Panc1 (cell line): Measurements from ENCODE around the gene PKP2. TPM values are rescaled to one million over a fixed set of nuclear protein-coding genes. Genes with fewer than 3 reads are reported as not detected.

Experiments
- ATAC-seq: fragments of 200-7000 bp; cut with Tn5 transposase; 2 replicates; pipeline ENCODE4 v1.9.1; 2020; ENCODE audit warnings: mild to moderate bottlenecking, moderate library complexity
- BruUV-seq: library from RNA; stranded (reverse); fragments of 400-500 nt; replicated peaks from 2 replicates; lab custom pipeline; 2021; lab: Mats Ljungman, UMichigan
- CTCF ChIA-PET: fragments of 300-600 bp; sonication (Branson Sonifier 250); formaldehyde crosslinking; loops from one replicate; lab custom pipeline; 2022; ENCODE audit warnings: antibody characterized with exemption; lab: Charles Lee
- POLR2A ChIA-PET: fragments of 300-600 bp; sonication (Branson Sonifier 250); formaldehyde crosslinking; loops from one replicate; lab custom pipeline; 2022; ENCODE audit warnings: antibody characterized with exemption; lab: Charles Lee
- DNase-seq: peaks from one replicate; pipeline ENCODE4 v3.0.0-alpha.2; 2010; ENCODE audit warnings: low read depth, low spot score
- H3K27ac ChIP-seq: 2 replicates; pipeline ENCODE4 v1.5.1; 2011; ENCODE audit warnings: mild to moderate bottlenecking, low read length, inconsistent platforms
- H3K27me3 ChIP-seq: fragments of 200-500 bp; sonication (Bioruptor generic); 2 replicates; pipeline ENCODE4 v1.6.0; 2014; ENCODE audit warnings: low read length, inconsistent platforms; ENCODE audit not compliant: control insufficient read depth, insufficient read depth
- H3K36me3 ChIP-seq: fragments of 200-500 bp; sonication (Bioruptor generic); 2 replicates; pipeline ENCODE4 v1.5.1; 2014; ENCODE audit warnings: inconsistent platforms, mild to moderate bottlenecking, low read length, moderate library complexity; ENCODE audit not compliant: control insufficient read depth, insufficient read depth
- H3K4me1 ChIP-seq: 2 replicates; pipeline ENCODE4 v1.5.1; 2011; ENCODE audit warnings: inconsistent platforms, mild to moderate bottlenecking, low read length, moderate library complexity; ENCODE audit not compliant: control insufficient read depth, insufficient read depth
- H3K4me3 ChIP-seq, 2 experiments: 2 replicates each; pipeline ENCODE4 v1.5.1; 2011 to 2012; ENCODE audit warnings: low read depth in 2 of 2, low read length in 2 of 2, mild to moderate bottlenecking in 2 of 2, inconsistent platforms in 1 of 2, moderate library complexity in 1 of 2
- H3K9me3 ChIP-seq: fragments of 200-500 bp; sonication (Bioruptor generic); 2 replicates; pipeline ENCODE4 v1.5.1; 2014; ENCODE audit warnings: low read depth, mild to moderate bottlenecking, inconsistent platforms, low read length, moderate library complexity; ENCODE audit not compliant: control insufficient read depth, insufficient read depth
- CTCF ChIP-seq: fragments of 450-650 bp; IDR thresholded peaks from 2 replicates; pipeline ENCODE4 v1.5.1; 2017; ENCODE audit warnings: mild to moderate bottlenecking
- POLR2AphosphoS5 ChIP-seq: IDR thresholded peaks from 2 replicates; pipeline ENCODE4 v1.6.1; 2012; ENCODE audit warnings: mild to moderate bottlenecking, low read depth, low read length, moderate library complexity
- REST ChIP-seq, 2 experiments: IDR thresholded peaks; 2 replicates each; pipeline ENCODE4 v1.6.1; 2011 to 2012; ENCODE audit warnings: low read depth in 2 of 2, control low read depth in 1 of 2, low read length in 1 of 2, mild to moderate bottlenecking in 1 of 2, moderate library complexity in 1 of 2; ENCODE audit not compliant: insufficient read depth in 1 of 2
- SIN3A ChIP-seq: IDR thresholded peaks from 2 replicates; pipeline ENCODE4 v1.6.1; 2012; ENCODE audit warnings: low read depth, mild to moderate bottlenecking, low read length, moderate library complexity, borderline replicate concordance; ENCODE audit not compliant: insufficient read depth
- TCF7L2 ChIP-seq: IDR thresholded peaks from 2 replicates; pipeline ENCODE4 v1.6.1; 2011; ENCODE audit warnings: mild to moderate bottlenecking, low read depth, low read length, inconsistent platforms
- in situ Hi-C: cut with HindIII; loops from 2 replicates; pipeline ENCODE4 v1.10.0; 2016; ENCODE audit warnings: low sequenced_read_pairs, low pct_unique_long_range_greater_than_20kb
- intact Hi-C: fragments of 100-400 bp; cut with micrococcal nuclease; formaldehyde crosslinking; loops from one replicate; pipeline ENCODE4 v1.10.0; 2022; ENCODE audit not compliant: unreplicated experiment
- total RNA-seq: library from RNA; stranded (reverse); gene quantifications from one replicate; pipeline ENCODE4 v1.2.1, GENCODE V29; 2021; ENCODE audit not compliant: unreplicated experiment

The PKP2 gene
- total RNA-seq, 1 experiment from 2014 or later = 2.2 TPM

GRCh38 chr12:32780071-32780470 is 116.5 kb downstream of the PKP2 start:
- Histone ChIP-seq H3K27me3 (peaks cover 4% of the 10 kb centered on the region; the same call in 1 of the 2 replicates), H3K4me3 (no peak overlapping the region), H3K36me3 (no peaks in the 10 kb centered on the region), H3K4me1 (no peaks in the 10 kb centered on the region), H3K9me3 (no peaks in the 10 kb centered on the region), H3K27ac (no peak overlapping the region)
- CTCF ChIA-PET = no interaction called here
- in situ Hi-C loops (no loop called here), intact Hi-C loops (no loop called here)
- DNase-seq (no peak), ATAC-seq (no peak)
- TF ChIP-seq SIN3A (no peak), TCF7L2 (no peak), CTCF (no peak), POLR2AphosphoS5 (no peak), REST (IDR thresholded peaks at IDR 0.05; ENCODE audit: insufficient read depth in 1 of 2, low read depth in 2 of 2, low read length in 1 of 2) (no peak)
- POLR2A ChIA-PET = interaction anchor here (0.5 kb wide), 1 partner anchor 102 kb away, joined by 5 read pairs; no protein-coding TSS in a partner anchor
- no TSS peak for BruUV-seq

- POLR2A ChIA-PET = no interaction called here
- BruUV-seq = no TSS peak
- TF ChIP-seq CTCF = no peak
- TF ChIP-seq TCF7L2 = no peak
- TF ChIP-seq SIN3A = no peak
- TF ChIP-seq POLR2AphosphoS5 = no peak
- no peak for TF ChIP-seq REST (IDR thresholded peaks at IDR 0.05; ENCODE audit: insufficient read depth in 1 of 2, low read depth in 2 of 2, low read length in 1 of 2)
- CTCF ChIA-PET = no interaction called here
- Histone ChIP-seq H3K27ac (no peak overlapping the region), H3K9me3 (no peaks in the 10 kb centered on the region), H3K4me3 (no peak overlapping the region), H3K27me3 (peaks cover 4% of the 10 kb centered on the region; the same call in 1 of the 2 replicates), H3K36me3 (no peaks in the 10 kb centered on the region), H3K4me1 (no peaks in the 10 kb centered on the region)
- no peak for ATAC-seq
- intact Hi-C loops (no loop called here), in situ Hi-C loops (no loop called here)
- DNase-seq = no peak
These were observed 118.8 kb downstream of the PKP2 start for GRCh38 chr12:32777691-32778175.
